Left cardiac atrium (tissue), 4 donors: Measurements from ENCODE around the gene ASAH2. TPM values are rescaled to one million over a fixed set of nuclear protein-coding genes. Genes with fewer than 3 reads are reported as not detected.

Experiments used
- ATAC-seq, 2 donors: fragments of 200-7000 bp; cut with Tn5 transposase; one replicate each; pipeline ENCODE4 v1.9.1; 2020; ENCODE audit warnings: mild to moderate bottlenecking in 2 of 2, moderate library complexity in 2 of 2
- DNase-seq: peaks from one replicate; pipeline ENCODE4 v3.0.0-alpha.2; 2020
- intact Hi-C, 2 donors: fragments of 100-400 bp; cut with DNase I; formaldehyde crosslinking; loops; one replicate each; pipeline versions ENCODE4 v1.14.1 to v1.15.1; 2022 to 2023
- long read RNA-seq: library from polyadenylated mRNA; unstranded; transcript quantifications from one replicate; pipeline ENCODE4 v2.0.0, GENCODE V29; 2021
- total RNA-seq, 2 donors: library from RNA; stranded (reverse); fragmentation: NEBNext Ultra II Directional; extraction: Animal tissue kit (Norgen Biotek cat#: 25700); gene quantifications; one replicate each; pipeline ENCODE4 v1.2.1, GENCODE V29; 2021
- donor health status: DM: no; HTN: yes; CAD: no.
- donor health status: DM: no; HTN: yes; CAD: no; lungs with severe emphysema.
- donor health status: DM: yes; HTN: yes; CAD: no.
- donor health status: Dilated cardiomyopathy.

Gene ASAH2
- total RNA-seq, result 1 to 10 TPM; 3.0 to 3.5 TPM
- long read RNA-seq, partial matches to known transcripts, result 0 of 1 reads
- long read RNA-seq, other reads (novel, unspliced or antisense), result 1 of 1 reads

DNA sequence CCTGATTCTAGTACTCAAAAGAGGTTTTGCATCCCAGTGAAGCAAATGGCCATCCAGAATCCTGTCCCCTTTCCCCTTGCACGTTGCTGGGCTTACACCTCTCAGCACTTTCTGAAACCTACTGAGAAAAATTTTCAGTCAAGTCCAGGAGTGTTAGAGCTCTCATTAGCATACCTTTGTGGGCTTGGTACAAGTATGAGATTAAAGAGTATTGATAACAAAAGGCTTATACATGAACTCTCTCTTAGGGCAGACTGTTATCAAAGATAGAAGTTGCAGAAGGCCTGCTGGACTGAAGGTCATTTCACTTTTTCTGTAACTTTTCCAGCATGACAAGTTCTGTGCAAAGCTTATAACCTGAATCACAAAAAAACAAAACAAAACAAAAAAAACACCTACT lies at the start of gene ASAH2:
ASAH2 (minus strand) TSS at position 123 of the 400 bp plus-strand sequence. CDS start 2,906 bp downstream, outside the sequence.
- ATAC-seq, result no peak
- no peak for DNase-seq
- intact Hi-C loops, result no loop called here

DNA sequence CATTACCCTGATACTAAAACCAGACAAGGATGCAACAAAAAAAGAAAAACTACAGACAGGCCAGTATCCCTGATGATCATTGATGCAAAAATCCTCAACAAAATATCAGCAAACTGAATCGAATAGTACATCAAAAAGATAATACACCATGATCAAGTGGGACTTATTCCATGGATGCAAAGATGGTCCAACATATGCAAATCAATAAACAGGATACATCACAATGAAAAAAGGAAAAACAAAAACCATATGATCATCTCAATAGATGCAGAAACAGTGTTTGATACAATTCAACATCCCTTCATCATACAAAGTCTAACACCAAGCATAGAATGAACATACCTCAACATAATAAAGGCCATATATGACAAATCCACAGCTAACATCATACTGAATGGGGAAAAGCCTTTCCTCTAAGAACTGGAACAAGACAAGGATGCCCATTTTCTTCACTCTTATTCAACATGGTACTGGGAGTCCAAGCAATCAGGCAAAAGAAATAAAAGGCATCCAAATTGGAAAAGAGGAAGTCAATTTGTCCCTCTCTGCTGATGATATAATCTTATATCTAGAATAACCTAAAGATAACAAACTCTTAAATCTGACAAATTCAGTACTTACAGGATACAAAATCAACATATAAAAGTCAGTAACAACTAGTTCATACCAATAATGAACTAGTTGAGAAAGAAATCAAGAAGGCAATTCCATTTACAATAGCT lies 48.8 kb upstream of the ASAH2 start:
- ATAC-seq (no peak), DNase-seq (no peak)
- intact Hi-C loops, result no loop called here

DNA sequence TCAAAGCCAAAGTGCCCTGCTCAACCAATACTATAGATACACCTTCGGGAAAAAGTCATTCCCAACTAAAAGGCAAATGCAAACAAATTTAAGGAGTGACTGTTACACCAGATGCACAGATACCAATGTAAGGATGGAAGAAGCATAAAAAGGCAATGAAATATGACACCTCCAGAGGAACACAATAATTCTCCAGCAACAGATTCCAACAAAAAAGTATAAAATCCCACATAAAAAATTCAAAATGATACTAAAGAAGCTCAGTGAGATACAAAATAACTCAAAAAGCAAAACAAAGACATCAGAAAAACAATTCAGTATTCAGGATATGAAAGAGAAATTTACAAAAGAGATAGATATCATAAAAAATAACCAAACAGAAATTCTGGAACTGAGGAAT lies 44.1 kb upstream of the ASAH2 start:
- intact Hi-C loops, result no loop called here
- no peak for DNase-seq
- no peak for ATAC-seq

DNA sequence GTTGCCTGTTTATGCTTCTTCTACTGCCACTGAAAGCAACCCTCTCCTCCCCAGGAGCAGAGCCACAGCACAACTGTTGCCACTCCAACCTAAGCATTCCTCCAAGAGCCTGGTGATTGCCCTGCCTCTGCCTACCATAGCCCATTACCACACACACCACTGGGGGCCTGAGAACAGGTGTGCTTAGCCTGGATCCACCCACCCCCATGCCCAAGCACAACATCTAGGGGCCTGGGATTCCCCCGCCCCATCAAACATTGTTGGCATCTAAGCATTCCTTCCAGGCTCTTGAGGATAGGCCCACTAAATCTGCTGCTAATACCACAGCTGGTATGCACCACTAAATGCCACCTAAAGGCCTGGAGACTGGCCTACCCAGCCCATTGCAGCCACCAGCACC lies 43.3 kb upstream of the ASAH2 start:
- DNase-seq, result no peak
- ATAC-seq, result no peak
- intact Hi-C loops, result loop anchor here in 1 of 2 donors (5.0 kb wide), 1 partner anchor 128 kb away; no protein-coding TSS in a partner anchor

DNA sequence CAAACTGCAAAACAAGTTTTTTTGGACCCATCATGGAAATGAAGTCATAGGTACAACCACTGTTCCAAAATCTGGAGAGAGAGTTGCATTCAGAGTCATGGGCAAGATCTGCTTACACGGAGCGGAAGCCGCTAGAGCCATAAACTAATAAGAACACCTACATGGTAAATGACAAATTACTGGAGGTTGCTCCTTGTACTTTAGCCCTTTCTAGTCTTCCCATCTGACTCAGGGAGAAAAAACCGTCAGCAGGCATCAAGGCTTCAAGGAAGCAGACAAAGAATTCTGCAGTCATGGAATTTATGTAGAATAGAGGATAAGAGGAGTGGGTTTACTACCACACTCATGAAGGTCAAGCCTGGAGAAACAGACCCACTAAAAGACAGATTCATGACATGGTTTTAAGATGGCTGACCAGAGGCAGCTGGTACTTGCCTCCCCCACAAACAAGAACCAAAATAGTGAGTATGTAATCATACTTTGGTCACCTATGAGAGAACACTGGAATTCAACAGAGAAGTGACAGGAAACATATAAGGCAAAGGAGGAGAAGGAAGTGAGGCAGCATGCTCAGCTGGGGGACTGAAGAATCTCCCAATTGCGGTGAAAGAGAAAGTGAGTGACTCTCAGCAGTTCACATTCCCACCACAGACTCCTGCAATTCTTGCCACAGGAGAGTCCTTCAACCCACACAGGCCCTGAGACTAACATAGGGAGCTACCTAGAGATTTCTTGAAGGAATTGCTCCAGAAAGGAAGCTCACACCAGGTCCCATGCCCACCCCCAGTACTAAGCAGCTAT lies 42.4 kb upstream of the ASAH2 start:
- no peak for DNase-seq
- intact Hi-C loops, result loop anchor here in 1 of 2 donors (5.0 kb wide), 1 partner anchor 129 kb away; no protein-coding TSS in a partner anchor
- ATAC-seq, result no peak

DNA sequence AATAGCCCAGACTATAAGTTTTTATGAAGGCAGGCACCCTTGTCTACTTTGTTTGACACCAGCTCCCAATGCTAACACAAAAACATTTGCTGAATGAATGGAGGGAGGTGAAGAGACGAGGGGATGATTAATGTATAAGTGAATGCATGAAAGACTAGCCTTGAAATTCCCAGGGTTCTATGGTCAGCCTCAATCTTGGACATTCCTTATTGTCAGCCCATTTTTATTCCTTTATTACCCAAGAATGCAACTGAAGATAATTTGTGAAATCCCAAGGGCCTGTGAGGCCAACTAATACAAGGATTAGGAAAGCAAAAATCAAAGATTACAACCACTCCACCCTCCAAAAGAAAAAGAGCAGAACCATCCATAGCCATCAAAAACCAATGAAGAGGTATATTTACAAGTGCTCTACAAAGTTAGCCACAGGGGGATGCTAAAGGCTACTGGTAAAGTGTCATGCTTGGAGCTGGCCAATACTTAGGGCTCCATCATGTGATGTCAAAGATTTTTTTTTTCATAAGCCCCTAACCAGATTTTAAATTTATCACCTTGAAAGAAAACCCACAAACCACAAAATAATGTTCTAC lies 40.0 kb upstream of the ASAH2 start:
- intact Hi-C loops, result loop anchor here in 1 of 2 donors (5.0 kb wide), 1 partner anchor 131 kb away; no protein-coding TSS in a partner anchor
- ATAC-seq, result peak in 1 of 2 donors; percentile 69
- no peak for DNase-seq

DNA sequence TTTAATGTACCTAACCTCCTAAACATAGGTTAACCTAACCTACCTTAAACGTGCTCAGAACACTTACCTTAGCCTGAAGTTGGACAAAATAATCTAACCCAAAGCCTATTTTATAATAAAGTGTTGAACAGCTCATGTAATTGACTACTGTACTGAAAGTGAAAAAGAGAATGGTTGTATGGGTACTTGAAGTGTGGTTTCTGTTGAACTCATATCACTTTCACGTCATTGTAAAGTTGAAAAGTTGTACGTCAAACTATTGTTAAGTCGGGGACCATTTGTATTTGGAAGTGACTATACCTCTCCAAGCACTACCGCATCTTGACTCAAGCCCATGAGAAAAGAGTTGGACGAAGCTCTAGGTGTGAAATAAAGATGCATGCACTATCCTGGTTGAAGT lies 37.9 kb upstream of the ASAH2 start:
- intact Hi-C loops, result loop anchor here in 1 of 2 donors (10.0 kb wide), 1 partner anchor 346 kb away; no protein-coding TSS in a partner anchor
- ATAC-seq (no peak), DNase-seq (no peak)

DNA sequence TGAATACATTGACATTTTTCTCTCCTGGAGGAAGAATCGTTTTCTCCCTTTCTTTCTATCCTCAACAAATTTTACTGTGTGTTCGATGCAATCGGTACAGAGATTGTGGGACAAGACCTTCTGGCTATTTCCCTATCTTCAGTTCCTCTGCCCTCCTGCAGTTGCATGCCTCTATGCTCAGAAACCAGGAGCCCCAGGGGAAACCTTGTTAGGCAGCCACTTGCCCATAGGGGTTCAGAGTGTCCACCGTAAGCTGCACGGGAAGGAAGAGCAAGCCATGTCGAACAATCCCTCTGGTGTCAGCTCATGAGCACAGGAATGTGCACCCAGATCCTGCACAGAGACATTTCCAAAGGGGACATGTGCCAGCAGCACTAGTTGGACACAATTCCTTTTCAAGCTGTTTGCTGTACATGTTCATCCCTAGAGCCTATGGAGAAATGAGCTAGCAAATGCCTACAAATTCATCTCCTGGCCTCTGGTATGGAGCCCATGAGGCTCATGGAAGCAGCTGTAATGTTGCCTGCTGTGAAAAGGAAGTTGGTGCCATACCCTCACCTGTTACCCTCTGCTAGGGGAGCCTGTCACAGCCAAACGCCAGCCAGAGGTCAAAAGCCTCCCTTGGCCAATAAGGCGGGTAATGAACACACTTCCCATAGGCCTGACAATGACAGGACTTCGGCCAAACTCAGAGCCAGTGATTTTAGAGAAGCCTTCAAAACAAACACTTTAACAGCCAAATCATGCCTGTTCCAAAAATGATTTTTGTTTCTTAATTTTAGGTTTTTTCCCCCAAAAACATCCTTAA lies 35.9 kb upstream of the ASAH2 start:
- peak in 1 of 2 donors; percentile 15 for ATAC-seq
- no peak for DNase-seq
- intact Hi-C loops, result loop anchor here in 1 of 2 donors (10.0 kb wide), 1 partner anchor 348 kb away; no protein-coding TSS in a partner anchor

DNA sequence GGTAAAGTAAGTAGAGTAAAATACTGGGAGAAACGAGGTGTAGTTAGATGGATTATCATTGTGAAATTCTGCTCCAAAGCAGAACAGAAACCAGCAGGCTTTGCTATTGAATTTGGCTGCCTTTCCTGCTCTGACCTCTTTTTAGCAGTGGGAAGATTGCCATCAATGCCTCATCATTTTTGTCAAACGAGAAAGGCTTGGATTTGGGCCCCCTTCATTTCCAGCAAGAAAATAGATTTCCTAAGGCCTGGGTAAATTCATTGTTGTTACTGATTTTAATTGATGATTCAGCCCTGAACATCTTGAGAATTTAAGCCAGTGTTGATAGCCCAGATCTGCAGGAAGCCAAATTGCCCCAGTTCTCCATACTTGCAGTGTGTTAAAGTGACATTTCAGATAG lies 35.2 kb upstream of the ASAH2 start:
- ATAC-seq (peak; percentile 31 to 34), DNase-seq (no peak)
- intact Hi-C loops, result loop anchor here in 1 of 2 donors (10.0 kb wide), 1 partner anchor 348 kb away; no protein-coding TSS in a partner anchor

DNA sequence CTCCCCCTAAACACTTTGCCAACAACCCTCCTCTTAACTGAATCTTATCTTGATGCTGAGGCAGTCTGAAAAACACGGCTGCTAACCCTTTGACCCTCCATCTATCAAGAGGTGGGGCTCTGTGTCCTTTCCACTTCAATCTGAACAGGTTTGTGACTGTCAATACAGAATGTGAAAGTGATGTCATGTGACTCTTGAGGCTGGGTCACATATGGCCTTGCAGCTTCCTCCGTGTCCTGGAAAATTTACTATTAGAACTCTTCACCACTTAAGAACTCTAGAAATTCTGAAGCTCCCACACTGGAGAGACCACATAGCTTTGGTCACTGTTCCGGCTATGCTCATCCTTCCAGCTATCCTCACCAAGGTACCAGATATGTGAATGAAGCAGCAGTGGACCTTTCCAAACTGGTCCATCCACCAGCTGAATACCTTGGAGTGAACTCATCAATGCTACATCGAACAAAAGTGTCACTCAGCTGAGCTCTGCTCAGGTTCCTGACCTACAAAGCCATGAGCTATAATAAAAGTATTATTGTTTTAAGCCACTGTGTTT lies 30.7 kb upstream of the ASAH2 start:
- ATAC-seq (no peak), DNase-seq (no peak)
- intact Hi-C loops, result loop anchor here in 1 of 2 donors (10.0 kb wide), 1 partner anchor 353 kb away; no protein-coding TSS in a partner anchor

DNA sequence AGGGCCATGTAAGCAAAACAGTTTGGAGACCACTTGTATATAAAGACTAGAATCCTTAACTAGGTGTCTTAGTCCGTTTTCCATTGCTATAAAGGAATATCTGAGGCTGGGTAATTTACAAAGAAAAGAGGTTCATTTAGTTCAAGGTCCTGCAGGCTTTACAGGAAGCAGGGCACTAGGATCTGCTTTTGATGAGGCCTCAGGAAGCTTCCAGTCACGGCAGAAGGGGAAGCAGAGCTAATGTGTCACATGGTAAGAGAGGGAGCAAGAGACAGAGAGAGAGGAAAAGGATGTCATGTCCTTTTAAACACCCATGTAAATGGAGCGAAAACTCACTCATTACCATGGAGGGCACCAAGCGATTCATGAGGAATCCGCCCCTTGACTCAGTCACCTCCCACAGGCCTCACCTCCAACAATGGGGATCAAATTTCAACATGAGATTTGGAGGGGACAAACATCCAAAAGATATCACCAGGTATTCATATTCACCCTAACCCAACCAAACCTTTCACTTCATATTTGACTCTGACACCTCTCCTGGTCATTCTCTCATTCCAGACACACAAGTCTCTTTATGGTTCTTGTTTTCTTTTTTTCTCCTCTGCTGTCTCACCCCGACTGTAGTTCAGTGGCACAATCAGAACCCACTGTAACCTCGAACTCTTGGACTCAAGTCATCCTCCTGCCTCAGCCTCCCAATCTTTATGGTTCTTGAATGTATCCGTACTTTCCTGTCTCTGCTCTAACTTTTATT lies 30.1 kb upstream of the ASAH2 start:
- ATAC-seq (no peak), DNase-seq (no peak)
- intact Hi-C loops, result loop anchor here in 1 of 2 donors (10.0 kb wide), 1 partner anchor 353 kb away; no protein-coding TSS in a partner anchor

DNA sequence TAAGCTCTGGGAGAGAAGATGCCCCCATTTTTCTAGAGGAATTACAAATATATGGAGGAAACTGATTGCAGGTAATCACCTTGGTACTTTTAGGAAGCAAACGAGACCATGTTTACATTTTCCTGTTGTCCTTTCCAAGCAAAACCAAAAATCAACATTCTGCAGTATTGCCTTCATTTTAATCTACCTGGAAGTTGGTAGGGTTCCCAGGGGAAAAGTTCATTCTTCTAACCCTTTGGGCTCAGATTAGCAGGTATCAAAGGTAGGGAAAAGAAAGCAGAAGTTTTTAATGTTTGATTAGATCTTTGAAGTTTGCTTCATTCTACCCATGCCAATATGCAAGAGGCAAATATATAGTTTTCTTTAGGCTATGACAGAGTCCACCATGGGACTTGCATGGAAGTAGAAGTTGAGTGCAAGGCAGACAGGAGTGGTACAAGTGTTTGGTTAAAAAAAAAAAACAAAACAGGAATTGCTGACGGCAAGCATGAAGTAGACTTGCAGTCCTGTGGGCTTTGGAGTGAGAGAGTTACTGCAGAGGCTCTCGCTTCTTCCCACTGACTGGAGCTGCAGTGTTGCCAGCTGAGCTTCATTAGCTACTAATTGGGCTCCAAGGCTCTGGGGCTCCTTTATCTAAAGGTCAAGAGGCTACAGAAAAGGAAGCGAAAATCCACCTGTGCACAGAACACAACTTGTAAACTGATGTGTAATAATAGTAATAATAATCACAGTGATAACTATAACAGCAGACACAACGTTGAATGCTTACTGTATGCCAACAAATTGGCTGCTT lies 28.9 kb upstream of the ASAH2 start:
- ATAC-seq (no peak), DNase-seq (no peak)
- intact Hi-C loops, result loop anchor here in 1 of 2 donors (10.0 kb wide), 1 partner anchor 355 kb away; no protein-coding TSS in a partner anchor

DNA sequence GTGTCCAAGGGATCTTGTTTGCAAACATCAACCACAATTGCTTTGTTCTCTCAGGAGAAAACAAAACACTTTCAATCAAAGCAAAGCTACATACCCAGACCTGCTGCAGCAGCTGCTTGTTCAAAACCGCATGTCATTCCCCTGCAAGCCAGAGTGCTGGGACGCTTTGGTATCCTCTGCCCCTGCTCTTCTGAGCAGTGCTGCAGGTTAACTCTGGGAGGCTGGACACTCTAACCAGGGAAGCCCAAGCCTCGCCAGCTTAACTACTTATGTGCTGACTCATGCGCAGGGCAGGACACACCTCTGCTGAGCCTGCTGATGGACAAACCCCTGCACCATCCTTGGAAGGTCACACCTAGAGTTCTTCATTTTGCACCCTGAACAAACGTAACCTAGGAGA lies 28.2 kb upstream of the ASAH2 start:
- intact Hi-C loops, result no loop called here
- no peak for DNase-seq

DNA sequence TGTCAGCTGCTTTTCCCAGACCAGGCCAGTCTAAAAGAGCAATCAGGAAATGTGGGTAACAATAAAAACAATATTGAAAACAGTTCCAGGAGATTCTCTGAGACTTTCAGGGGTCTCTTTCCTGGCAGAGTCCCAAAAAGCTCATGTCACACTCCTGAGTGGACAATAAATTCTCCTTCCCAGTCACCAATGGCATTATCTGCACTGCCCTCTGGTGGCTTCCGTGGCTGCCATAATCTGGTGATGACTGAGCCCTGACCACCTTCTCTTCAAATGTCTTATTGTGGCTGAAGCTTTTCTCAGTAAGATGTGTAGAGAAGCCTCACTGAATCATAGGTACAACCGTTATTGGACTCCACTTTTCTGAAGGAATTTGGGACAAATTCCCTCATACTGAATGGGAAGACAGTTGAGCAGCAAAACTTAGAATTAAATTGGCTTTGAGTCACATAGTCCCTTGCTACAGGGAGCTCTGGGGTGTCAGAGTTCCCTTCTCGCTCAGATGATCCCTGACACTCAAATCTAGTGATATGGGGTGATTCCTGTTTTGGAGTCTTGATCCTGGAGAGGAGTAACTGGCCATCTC lies 24.4 kb upstream of the ASAH2 start:
- DNase-seq (peak; percentile 31), ATAC-seq (peak in 1 of 2 donors; percentile 62)
- intact Hi-C loops, result no loop called here

More for the DNA sequence above, 28.2 kb upstream of the ASAH2 start:
- no peak for ATAC-seq

DNA sequence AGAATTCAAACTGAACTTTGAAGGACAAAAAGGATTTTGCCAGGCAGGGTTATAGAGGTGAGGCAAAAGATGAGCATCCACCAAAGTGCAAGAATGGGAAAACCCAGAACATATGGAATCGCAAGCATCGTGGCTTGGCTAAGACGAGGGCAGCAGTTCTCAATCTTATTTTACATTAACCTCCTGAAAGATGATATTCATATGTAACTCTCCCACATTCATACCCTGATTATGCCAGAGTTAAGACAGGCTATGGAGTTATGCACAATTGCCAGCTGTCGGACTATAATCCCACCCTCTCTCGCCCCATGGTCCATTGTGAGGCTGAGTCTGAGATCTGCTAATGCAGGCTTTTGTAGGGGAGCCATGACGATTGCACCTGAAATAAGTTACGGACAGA lies 21.2 kb upstream of the ASAH2 start:
- DNase-seq, result no peak
- ATAC-seq, result no peak
- intact Hi-C loops, result no loop called here

DNA sequence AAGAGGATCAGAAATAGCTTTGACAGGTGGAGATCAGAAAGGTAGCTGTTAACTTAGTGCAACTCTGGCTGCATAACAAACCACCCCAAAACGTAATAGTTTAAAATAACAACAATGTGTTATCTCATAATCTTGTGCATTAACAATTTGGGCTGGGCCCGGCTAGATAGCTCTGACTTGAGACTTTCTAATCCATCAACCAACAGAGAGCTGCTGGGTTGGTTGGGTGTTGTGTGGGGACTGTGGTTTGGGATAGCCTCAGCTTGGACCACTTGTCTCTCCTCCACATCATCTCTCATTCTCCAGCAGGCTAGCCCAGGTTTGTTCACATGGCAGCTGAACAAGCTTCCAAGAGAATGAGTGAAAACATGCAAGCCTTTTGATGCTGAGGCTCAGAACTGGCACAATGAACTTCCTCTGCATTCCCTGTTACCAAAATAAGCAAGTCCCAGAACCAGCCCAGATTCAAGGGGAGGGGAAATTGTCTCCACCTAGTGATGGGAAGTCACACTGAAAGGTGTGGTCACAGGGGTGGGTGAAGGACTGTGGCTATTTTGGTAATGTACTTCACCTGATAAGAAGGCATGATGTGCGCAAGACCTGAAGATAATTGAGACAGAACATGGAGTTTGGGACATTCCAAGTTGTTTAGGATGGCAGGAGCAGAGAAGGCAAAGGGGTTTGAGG lies 20.4 kb upstream of the ASAH2 start:
- DNase-seq, result no peak
- ATAC-seq, result no peak
- intact Hi-C loops, result no loop called here
